AG08396 (cell line): ENCODE data around the gene SIPA1L3.

Source experiments
- DNase-seq: peaks from one replicate; pipeline ENCODE4 v3.0.0; 2012; ENCODE audit warnings: low spot score, mixed read lengths

SIPA1L3 gene

DNA sequence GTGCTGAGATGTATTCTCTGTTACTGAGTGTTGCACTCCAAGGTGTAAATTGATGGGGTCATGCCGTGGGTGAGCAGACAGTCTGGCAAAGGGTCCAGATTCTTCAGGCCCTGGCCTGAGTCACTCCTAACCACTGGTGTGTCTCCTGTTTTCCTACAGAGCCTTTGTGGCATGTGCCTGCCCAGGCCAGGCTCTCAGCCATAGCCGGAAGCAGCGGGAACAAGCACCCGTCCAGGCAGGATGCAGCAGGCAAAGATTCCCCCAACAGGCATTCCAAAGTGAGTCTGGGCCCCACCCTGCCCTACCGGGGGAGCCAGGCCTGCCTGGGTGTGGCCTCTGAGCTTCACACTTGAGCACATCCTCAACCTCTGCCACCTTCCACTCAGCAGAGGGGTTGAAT is 255.1 kb downstream of the SIPA1L3 start:
- DNase-seq: no peak

DNA sequence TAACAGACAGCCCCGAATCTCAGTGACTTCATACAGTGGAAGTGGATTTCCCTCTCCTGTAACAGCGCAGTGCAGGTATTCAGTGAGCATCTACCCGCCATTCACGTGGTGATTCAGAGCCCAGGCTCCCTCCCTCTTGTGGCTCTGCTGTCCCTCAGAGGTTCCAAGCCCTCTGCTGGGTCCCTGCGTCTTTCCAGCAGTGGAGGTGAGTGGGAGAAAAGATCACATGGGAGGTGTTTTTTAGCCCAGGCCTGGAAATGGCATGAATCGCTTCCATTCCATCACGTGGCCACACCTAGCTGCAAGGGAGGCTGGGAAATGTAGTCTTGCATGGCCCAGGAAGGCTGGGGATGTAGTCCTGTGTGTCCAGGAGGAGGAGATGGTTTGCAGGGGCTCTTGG is 255.6 kb downstream of the SIPA1L3 start:
- no peak for DNase-seq

DNA sequence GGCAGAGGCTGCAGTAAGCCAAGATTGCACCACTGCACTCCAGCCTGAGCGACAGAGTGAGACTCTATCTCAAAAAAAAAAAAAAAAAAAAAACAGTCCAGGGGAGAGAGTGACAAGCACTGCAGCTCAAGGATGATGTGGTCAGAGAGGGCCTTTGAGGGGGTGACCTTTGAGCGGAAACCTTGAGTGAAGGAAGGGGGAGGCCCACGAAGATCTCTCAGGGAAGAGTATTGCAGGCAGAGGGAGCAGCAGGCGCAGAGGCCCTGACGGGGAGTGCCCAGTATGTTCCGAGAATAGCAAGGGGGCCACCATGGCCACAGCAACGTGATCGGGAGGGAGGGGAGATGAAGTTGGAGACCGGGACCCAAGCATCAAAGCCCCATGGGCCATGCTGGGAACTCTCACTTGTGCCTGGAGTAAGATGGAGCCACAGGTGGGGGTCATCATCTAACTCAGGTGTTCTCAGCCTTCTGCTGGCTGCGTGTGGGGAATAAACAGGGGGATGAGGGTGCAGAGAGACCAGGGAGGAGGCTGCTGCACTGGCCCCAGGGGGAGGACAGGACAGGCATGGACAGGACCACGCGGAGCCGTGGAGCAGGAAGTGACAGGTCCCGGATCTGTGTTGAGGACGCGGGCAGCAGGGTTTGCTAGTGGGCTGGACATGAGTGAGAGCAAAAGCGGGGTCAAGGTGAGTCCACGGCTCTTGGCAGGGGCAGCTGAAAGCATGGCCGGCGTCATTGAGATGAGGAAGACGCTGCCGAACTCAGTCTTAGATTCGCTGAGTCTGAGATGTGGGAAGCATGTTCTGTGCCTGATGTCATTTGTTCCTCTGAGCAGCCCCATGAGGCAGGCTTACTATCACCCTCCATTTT is 256.6 kb downstream of the SIPA1L3 start:
- no peak for DNase-seq

DNA sequence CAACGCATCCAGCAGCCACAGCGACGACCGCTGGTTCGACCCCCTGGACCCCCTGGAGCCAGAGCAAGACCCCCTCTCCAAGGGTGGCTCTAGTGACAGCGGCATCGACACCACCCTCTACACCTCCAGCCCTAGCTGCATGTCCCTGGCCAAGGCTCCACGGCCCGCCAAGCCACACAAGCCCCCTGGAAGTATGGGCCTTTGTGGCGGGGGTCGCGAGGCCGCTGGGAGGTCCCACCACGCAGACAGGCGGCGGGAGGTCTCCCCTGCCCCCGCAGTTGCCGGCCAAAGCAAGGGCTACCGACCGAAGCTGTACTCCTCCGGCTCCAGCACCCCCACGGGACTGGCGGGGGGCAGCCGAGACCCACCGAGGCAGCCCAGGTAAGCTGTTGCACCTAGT is 257.5 kb downstream of the SIPA1L3 start:
- no peak for DNase-seq

DNA sequence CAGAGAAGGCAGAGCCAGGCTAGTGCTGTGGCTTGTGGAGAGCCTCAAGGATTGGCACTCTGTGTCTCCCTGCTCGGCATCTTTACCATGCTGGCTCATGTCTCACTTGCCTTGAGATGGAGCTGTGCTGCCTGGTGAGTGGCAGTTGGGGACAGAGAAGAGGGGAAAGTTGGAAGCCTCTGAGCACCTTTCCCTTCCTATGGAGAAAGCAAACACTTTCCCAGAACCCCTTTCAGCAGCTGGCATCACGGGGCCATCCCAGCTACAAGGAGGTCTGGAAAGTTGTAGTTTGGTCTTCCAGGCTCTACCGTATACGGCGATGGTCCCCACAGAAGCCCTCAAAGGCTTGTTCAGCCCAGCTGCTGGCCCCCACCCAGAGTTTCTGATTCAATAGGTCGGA is 258.3 kb downstream of the SIPA1L3 start:
- DNase-seq: no peak

DNA sequence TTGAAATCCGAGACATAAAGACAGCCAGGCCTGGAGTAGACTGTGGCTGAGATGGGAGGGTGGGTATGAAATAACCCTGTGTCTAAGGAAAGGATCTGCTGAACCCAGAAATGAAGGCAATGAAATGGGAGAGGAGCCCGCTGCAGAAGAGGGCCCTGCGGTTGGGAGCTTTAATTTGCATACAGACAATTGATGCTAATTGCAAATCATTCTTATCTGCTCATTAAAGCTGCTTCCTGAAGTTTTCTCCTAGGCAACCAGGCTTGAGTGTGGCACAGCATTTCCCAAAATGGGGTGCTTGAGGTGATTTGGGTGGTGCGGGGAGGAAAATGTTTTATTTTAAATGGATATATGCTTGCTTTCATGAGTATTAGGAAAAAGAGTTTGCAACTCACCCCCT is 261.6 kb downstream of the SIPA1L3 start:
- DNase-seq: no peak

DNA sequence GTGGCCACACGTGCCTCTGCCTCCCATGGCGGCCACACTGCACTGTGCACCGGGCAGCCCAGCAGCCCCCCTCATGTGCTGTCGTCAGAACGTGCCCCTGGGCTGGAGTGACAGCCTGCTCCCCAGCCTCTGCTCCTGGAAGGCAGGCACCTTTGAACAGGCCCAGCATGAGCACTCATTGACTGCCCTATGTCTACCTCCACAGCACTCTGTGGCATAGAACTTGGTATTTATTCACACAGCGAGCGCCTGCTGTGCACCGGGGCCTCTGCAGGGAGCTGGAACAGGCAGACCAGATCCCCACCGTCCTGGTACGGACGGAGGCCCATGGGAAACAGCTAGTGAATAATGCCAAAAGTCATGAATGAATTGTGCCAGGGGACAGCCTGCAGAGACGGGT is 263.3 kb downstream of the SIPA1L3 start:
- DNase-seq: no peak

DNA sequence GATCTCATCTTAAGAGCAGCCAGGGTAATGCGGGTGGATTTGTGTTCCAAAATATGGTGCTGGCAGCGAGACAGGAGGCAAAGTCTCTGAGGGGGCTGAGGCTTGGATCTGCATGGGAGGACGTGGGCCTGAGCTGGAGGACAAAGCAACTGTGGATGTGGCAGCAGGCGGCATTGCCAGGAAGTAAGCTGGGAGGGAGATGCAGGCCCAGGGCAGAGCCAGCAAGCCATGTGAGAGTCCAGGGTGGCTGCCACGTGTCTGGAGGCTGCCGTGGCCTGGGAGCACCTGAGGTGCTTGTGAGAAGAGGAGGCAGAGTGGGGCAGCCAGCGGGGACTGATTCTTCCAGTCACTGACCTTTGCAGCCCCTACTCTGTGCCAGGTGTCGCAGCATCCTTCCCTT is 265.0 kb downstream of the SIPA1L3 start:
- DNase-seq: no peak

DNA sequence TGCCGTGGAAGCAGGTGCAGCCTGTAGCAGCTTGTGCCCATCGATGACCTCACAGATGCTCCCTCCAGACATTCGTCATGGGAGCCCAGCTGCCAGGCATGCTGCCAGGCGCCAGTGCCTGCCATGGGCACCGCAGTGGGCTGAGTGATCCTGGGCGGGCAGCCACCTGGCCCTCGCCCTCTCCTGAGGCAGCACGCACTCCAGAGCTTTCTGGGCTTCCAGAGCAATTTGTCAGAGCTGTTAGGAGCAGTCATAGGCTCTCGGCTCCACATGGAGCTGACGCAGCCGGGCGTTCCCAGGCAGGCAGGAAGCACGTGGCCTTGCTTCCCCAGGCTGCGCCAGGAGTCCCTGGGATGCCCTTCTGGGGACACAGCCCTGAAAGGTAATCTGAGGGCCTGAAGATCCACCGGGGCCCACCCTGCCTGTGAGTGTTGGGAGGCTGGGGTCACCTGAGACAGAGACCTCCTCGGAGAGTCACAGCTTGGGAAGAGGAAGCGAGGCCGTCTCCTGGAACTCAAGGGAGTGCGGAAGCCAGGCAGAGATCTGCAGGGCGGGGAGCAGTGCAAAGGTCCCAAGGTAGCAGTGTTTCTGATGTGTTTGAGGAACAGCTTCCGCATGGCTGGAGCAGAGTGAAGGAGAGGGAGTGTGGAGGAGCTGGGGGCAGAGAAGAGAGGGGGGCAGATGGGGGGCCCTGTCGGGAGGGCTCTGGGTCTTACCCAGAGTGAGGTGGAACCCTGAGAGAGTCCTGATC is 266.5 kb downstream of the SIPA1L3 start:
- peak; percentile 68 for DNase-seq

DNA sequence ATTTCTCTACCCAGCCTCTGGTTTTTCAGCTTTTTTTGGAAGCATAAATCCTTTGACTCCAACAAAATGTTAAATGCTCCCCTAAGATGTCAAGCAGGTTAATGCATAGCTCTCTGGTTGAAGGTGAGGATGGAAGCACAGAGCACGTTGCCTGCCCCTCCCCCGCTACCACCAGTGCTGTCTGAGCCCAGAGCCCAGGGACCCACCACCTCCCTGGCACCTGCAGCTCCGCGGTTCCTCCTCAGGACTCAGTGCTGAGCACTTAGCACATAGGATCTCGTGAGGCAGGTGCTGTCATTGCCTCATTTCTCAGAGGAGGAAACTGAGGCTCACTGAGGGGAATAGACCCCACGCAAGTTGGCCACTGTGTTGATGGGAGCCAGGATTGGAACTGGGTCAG is 268.4 kb downstream of the SIPA1L3 start:
- DNase-seq: no peak

DNA sequence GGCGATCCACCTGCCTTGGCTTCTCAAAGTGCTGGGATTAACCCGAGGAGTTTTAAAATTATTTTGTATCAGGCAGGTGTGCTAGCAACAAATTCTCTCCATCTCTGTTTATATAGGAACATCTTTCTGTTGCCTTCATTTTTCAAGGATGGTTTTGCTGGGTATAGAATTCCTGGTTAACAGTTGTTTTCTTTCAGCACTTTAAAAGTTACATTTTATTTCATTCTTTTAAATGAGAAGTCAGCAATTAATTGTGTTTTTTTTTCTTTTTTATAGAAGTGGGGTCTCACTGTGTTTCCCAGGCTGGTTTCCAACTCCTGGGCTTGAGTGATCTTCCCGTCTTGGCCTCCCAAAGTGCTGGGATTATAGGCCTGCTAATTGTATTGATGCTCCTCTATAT is 273.1 kb downstream of the SIPA1L3 start:
- DNase-seq: no peak

DNA sequence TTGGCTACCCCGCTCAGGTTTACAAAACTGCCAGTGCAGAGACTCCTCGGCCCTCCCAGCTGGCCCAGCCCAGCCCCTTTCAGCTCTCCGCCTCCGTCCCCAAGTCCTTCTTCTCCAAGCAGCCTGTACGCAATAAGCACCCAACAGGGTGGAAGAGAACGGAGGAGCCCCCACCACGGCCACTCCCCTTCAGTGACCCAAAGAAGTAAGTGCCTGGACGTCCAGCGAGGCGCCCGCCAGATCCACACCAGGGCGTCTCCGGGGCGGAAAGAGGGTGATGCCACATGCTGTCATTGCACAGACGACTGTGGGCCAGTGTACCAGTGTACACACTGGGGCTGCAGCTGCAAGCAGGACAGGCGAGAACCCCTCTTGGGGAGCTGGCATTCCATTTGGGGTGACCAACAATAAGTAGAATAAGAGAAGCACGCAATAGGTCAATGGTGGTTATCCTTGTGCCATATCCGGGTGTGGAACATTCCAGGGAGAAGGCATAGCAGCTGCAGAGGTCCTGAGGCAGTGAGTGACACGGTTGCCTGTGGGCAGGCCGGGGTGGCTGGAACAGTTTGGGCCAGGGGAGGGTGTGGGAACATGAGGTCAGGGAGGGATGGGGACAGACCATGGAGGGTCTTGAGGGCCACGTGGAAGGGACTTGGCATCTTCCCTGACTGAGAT is 275.7 kb downstream of the SIPA1L3 start:
- DNase-seq: no peak

DNA sequence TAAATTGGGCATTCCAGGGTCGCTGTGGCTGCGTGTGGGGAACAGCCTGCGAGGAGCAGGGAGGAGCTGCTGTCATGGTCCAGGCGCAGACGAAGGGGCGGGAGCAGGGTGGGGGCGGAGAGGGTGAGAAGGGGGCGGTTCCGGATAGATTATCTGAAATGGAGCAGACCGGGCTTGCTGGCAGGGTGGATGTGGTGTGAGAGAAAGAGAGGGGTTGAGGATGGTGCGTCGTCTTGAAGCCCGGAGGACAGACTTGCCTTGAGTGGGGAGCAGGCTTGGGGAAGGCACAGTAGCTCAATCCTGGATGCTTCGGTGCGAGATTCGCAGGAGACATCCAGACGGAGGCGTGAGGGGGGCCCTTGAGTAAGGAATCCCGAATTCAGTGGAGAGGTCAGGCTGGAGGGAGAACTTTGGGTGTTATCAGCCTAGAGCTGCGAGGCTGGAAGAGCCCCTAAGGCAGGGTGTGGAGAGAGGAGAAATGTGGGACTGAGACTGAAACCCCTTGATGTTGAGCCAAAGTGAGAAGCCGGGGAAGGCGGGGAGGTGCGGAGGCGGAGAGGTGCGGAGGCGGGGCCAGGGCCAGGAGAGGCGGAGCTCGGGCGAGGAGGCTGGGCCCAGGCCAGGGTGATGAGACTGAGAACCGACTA is 276.4 kb downstream of the SIPA1L3 start:
- DNase-seq: peak; percentile 79

DNA sequence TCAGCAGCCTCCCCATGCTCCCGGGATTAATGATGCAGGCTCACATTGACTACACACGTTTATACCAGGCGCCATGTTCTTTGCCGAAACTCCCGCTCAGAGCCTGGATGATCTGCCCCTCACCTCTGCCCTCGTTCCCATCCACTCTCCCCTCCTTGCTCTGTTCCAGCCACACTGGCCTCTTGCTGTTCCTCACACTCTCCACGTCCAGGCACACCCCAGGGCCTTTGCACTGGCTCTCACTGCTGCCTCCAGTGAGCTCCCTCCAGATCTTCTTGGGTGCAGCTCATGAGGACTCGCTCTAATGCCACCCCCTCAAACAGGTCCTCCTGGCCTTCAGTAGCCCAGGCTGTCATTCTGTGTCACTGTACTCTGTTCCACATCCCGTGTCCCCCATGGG is 277.8 kb downstream of the SIPA1L3 start:
- no peak for DNase-seq

DNA sequence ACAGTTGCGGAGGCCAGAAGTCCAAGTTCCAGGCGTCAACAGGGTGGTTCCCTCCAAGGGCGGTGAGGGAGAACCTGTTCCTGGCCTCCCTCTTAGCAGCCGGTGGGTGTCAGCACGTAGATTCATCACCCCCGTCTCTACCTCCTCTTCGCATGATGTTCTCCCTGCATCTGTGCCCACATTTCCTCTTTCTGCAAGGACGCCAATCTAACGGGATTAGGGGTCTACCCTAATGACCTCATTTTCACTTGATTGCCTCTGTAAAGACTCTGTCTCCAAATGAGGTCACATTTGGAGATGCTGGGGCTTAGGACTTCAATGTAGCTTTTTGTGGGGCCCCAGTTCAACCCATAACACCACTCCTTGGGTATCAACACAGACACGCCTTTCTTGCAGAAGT is 278.6 kb downstream of the SIPA1L3 start:
- DNase-seq: no peak

DNA sequence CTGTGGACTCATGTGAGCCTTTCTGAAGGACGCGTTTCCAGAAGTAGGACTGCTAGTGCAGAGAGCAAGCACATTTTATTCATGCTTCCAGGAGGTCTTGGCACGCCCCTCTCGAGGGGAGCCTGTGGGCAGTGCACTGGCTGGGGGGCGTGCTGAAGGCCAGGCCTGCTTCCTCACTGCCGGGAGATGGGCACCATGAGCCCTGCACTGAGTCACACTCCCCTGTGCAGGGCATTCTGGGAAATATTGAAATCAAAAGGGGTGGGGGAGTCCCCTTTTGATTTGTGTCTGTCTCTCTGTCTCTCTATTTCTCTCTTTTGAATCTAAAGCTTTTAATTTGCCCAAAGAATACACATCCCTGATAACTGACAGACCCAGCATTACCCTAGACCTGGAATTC is 283.1 kb downstream of the SIPA1L3 start:
- DNase-seq: no peak

DNA sequence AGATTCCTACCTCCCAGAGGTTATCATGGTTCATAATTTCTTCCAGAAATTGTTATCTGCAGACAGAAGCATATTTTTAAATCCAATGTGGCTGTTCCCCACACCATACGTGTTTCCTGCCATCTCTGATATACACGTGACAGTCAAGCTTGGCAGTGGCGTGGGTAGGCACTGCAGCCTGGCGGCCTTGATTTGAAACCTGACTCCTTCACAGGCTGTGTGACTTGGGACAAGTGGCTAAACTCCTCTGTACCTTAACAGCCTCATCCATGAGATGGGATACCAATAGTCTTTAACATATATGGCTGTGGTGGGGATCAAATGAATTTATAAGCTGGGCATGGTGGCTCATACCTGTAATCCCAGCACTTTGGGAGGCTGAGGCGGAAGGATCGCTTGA is 283.8 kb downstream of the SIPA1L3 start:
- DNase-seq: no peak

DNA sequence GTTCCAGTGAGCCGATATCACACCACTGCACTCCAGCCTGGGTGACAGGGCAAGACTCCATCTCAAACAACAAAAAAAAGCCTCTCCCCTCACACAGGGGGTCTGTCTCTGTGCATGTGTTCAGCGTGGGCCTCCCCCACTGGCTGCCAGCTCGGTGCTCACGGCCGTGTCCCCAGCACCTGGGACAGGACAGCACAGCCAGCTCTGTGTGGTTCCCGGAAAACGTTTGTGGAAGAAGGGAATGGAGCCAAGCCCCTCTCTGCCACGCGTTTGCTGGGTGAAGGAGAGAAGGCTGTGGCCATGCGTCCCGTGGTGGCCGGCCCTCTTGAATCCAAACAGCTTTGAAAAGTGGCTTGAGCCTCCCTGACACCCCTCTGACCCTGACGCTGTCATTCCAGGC is 284.7 kb downstream of the SIPA1L3 start:
- no peak for DNase-seq

DNA sequence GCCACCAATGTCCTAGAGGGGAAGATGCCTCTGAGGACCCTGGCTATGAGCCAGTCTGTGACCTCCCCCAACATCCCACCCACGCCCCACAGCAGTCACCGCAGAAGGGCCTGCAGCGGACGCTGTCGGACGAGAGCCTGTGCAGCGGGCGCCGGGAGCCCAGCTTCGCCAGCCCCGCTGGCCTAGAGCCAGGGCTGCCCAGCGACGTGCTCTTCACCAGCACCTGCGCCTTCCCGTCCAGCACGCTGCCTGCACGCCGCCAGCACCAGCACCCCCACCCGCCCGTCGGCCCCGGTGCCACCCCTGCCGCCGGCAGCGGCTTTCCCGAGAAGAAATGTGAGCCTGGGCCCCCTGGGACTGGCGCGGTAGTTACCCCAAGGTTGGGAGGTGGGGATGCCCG is 286.4 kb downstream of the SIPA1L3 start:
- no peak for DNase-seq

DNA sequence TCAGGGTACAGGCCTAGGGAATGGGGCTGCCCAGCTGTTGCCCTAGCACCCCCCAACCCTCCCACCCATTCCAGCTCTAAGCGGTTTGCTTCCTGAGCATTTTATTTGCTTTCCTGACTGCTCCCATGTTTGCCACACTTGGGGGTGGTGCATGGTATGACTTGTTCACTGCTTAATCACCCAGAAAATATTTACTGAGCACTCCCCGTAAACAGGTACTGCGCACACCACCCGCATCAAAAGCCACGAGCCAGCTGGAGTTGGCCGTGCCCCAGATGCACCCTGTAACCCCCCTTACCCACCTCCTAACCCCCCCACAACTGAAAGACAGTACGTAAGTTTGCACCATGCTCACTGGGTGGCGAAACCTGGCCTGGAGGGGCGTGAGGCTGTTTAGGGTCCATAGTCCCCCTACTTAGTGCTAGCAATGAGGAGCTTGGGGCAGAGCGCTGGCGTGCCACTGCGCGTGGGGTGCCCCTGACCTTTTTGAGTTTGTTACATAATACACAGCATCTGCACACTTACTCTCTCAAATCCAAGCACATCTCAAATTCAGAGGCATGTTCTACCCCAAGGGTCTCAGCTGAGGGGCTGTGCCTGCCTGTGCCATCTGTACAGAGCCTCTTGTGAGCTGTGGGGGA is 287.2 kb downstream of the SIPA1L3 start:
- DNase-seq: no peak

DNA sequence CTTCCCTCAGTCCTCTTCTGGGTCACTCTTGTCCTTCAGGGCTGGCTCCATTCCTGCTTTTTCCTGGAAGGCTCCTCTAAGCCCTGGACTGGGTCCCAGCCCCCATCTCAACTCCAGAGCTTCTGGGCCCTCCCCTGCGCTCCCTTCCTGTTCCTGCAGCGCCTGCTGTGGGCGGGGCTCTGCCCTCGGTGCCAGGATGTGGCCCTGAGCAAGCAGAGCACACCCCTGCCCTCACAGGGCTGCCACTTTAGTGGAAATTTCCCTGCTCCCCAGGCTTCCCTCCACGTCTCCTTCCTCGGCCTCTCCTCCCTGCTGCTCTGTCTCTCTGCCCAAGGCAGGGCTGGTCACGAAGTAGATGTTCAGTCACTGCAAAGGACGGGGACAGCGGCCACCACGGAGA is 288.2 kb downstream of the SIPA1L3 start:
- DNase-seq: no peak

DNA sequence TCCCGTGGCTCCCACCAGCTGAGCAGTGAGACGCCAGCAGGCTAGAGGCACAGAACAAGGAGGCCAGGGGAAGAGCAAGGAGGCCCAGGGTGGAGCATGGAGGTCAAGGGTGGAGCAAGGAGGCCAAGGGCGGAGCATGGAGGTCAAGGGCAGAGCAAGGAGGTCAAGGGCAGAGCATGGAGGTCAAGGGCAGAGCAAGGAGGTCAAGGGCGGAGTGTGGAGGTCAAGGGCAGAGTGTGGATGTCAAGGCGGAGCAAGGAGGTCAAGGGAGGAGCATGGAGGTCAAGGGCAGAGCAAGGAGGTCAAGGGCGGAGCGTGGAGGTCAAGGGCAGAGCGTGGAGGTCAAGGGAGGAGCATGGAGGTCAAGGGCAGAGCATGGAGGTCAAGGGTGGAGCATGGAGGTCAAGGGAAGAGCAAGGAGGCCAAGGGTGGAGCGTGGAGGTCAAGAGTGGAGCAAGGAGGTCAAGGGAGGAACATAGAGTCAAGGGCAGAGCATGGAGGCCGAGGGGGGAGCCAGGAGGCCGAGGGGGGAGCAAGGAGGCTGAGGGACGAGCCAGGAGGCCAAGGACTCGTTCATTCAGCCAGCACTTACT is 289.3 kb downstream of the SIPA1L3 start:
- DNase-seq: no peak
